Colonic mucosa (tissue), 4 donors: Measurements from ENCODE around the gene HDAC1. TPM values are rescaled to one million over a fixed set of nuclear protein-coding genes. Genes with fewer than 3 reads are reported as not detected.

Source experiments
- DNase-seq: peaks from one replicate; pipeline ENCODE4 v3.0.0-alpha.2; 2020
- H3K27ac ChIP-seq: fragments of 200-600 bp; one replicate; pipeline ENCODE4 v1.8.0; 2021
- H3K27me3 ChIP-seq: fragments of 200-600 bp; one replicate; pipeline ENCODE4 v1.8.0; 2021
- H3K36me3 ChIP-seq: fragments of 200-600 bp; one replicate; pipeline ENCODE4 v1.8.0; 2021
- H3K4me1 ChIP-seq: fragments of 200-600 bp; one replicate; pipeline ENCODE4 v1.8.0; 2021; ENCODE audit warnings: mild to moderate bottlenecking
- H3K4me3 ChIP-seq: fragments of 200-600 bp; one replicate; pipeline ENCODE4 v1.8.0; 2021
- H3K9ac ChIP-seq, 2 donors: one replicate each; pipeline ENCODE4 v1.7.0; 2013; ENCODE audit warnings: control low read depth in 2 of 2, low read depth in 2 of 2, low read length in 2 of 2
- H3K9me3 ChIP-seq: fragments of 200-600 bp; one replicate; pipeline ENCODE4 v1.8.0; 2021
- intact Hi-C: fragments of 100-400 bp; cut with DNase I; formaldehyde crosslinking; loops from one replicate; pipeline ENCODE4 v1.14.1; 2022
- total RNA-seq, 2 donors: library from RNA; stranded (reverse); fragmentation: NEBNext Ultra II Directional in 1 of 2; extraction: Animal tissue kit (Norgen Biotek cat#: 25700) in 1 of 2; gene quantifications; one replicate each; pipeline ENCODE4 v1.2.1, GENCODE V29; 2021
- TF ChIP-seq, protein P1 (sequence below): fragments of 200-600 bp; IDR thresholded peaks from one replicate; pipeline ENCODE4 v1.8.0; 2022; ENCODE audit warnings: antibody characterized with exemption, mild to moderate bottlenecking
- donor health status: healthy.
- donor health status: DM: no; HTN: no; CAD: no.
- donor health status: DM: no; HTN: no; CAD: no.

Gene HDAC1
- total RNA-seq, 2 donors from 2014 or later, result 226 to 291 TPM

DNA sequence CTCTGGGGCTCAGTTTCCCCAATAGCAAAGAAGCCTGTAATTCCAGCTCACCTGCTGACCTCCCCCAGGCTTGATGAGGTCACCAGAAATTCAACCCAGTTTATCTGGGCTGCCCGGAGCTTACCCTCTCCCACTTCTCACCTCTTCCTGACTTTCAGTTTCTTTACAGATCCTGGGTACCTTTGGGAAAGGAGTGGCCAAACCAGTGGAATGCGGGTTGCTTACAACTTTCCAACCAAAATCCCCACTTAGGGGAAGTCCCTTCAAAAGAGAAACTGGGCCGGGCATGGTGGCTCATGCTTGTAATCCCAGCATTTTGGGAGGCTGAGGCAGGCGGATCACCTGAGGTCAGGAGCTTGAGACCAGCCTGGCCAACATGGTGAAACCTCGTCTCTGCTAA, 50.1 kb downstream of the HDAC1 start:
- Histone ChIP-seq H3K36me3 (no peaks in the 10 kb centered on the region), H3K27me3 (no peaks in the 10 kb centered on the region), H3K4me1 (peaks cover 14% of the 10 kb centered on the region), H3K27ac (no peak overlapping the region), H3K4me3 (no peak overlapping the region), H3K9ac (no peak overlapping the region), H3K9me3 (no peaks in the 10 kb centered on the region)
- intact Hi-C loops, result no loop called here
- DNase-seq, result no peak
- TF ChIP-seq, protein P1, sequence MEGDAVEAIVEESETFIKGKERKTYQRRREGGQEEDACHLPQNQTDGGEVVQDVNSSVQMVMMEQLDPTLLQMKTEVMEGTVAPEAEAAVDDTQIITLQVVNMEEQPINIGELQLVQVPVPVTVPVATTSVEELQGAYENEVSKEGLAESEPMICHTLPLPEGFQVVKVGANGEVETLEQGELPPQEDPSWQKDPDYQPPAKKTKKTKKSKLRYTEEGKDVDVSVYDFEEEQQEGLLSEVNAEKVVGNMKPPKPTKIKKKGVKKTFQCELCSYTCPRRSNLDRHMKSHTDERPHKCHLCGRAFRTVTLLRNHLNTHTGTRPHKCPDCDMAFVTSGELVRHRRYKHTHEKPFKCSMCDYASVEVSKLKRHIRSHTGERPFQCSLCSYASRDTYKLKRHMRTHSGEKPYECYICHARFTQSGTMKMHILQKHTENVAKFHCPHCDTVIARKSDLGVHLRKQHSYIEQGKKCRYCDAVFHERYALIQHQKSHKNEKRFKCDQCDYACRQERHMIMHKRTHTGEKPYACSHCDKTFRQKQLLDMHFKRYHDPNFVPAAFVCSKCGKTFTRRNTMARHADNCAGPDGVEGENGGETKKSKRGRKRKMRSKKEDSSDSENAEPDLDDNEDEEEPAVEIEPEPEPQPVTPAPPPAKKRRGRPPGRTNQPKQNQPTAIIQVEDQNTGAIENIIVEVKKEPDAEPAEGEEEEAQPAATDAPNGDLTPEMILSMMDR, result no peak

DNA sequence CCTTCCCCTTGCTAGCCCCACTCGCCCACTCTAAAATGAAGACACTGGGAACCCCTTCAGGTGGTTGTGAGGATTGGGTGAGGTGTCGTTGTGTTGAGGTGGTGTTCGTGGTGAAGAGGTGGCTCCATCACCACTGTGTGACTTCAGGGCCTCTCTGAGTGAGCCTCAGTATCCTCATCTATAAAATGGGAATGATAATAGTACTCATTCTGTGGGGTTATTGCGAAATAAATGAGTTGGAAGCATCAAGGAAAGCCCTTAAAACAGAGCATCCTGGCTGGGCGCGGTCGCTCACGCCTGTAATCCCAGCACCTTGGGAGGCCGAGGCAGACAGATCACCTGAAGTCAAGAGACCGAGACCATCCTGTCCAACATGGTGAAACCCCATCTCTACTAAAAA, 50.8 kb downstream of the HDAC1 start:
- DNase-seq, result no peak

DNA sequence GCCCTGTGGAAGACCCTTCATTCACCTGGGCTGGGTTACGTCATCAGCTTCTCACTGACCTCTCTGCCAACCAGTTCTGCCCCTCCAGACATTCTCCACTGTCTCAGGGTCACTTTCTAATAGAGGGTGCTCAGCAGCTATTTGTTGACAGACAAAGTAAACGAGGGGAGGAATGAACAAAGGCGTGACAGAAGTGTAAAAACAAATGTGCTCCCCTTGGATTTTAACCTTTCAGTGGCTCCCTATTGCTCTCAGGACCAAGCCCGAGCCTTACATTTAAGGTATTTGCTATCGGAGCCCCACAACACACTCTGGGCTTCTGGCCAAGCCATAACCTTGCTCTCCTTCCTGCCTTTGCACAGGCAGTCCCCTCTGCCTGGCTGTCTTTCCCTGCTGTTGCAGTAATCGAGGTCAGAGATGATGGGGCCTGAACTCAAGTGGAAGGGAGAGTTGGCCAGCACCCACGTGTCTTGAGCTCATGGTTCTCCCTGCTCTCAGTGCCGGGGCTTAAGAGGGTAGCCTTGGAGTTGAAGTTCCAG, 53.5 kb downstream of the HDAC1 start:
- Histone ChIP-seq H3K9ac (no peak overlapping the region), H3K9me3 (no peaks in the 10 kb centered on the region), H3K36me3 (no peaks in the 10 kb centered on the region), H3K4me1 (no peaks in the 10 kb centered on the region), H3K27me3 (no peaks in the 10 kb centered on the region), H3K27ac (no peak overlapping the region), H3K4me3 (no peak overlapping the region)
- intact Hi-C loops, result no loop called here
- TF ChIP-seq, protein P1, result no peak
- no peak for DNase-seq

More for the DNA sequence above, 50.8 kb downstream of the HDAC1 start:
- TF ChIP-seq, protein P1, result no peak
- no peak overlapping the region for H3K4me3 ChIP-seq
- H3K27ac ChIP-seq, result no peak overlapping the region
- no peaks in the 10 kb centered on the region for H3K36me3 ChIP-seq
- no peaks in the 10 kb centered on the region for H3K27me3 ChIP-seq
- H3K9ac ChIP-seq, result peak overlapping the region in 1 of 2 donors; percentile 8
- H3K4me1 ChIP-seq, result peaks cover 12% of the 10 kb centered on the region
- H3K9me3 ChIP-seq, result no peaks in the 10 kb centered on the region
- intact Hi-C loops, result no loop called here

DNA sequence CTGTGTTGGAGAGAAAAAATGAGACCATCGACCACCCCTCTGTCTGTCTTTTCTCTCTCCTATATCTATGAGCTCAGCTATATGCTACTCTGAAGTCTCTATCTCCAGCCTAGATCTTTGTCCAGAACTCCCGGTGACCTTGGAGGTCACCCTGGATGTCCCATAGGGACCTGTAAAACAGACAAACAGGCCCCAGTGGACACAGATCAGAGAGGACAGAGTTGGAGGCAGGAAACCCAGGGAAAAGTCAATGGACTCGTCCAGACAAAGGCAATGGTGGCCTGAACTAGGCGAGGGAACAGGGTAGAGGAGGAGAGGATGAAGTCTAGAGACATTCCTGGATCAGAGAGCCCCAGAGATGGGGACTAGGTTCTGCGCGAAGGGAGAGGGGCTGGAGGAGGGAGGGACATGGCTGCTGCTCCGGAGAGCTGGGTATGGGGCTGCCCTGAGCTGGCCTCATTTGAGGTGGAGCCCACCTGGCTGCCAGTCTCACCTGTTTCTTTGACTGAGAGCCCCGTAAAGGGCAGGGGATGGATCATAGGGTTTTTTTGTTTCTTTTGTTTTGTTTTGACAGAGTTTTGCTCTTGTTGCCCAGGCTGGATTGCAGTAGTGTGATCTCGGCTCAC, 54.8 kb downstream of the HDAC1 start:
- Histone ChIP-seq H3K9ac (no peak overlapping the region), H3K9me3 (no peaks in the 10 kb centered on the region), H3K4me1 (no peaks in the 10 kb centered on the region), H3K36me3 (no peaks in the 10 kb centered on the region), H3K27me3 (no peaks in the 10 kb centered on the region), H3K4me3 (no peak overlapping the region), H3K27ac (no peak overlapping the region)
- TF ChIP-seq, protein P1, result no peak
- DNase-seq, result no peak
- intact Hi-C loops, result no loop called here

DNA sequence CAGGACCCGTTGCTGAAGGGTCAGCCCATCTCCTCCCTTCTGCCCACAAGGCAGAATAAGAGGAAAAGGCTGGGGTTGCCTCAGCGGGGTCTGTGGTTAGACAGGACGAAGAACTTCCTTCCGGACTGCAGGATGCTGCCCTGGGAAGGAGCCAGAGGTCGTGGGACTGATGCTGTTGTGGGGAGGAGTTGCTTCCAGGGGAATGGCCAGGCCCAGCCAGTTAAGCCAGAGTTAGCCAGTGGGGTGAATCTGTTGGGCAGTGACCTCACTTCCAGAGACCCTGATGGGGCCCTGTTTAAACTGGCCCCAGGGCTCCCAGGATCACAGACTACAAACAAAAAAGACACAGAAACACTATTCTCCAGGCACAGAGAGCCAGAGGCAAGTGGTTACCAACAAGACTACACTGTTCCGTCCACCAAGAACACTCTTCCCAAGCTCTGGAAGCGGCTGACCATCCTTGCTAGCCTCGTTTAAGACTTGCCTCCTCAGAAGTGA, 57.4 kb downstream of the HDAC1 start:
- Histone ChIP-seq H3K36me3 (no peaks in the 10 kb centered on the region), H3K9ac (no peak overlapping the region), H3K9me3 (no peaks in the 10 kb centered on the region), H3K27ac (no peak overlapping the region), H3K4me3 (no peak overlapping the region), H3K27me3 (no peaks in the 10 kb centered on the region), H3K4me1 (peaks cover 3% of the 10 kb centered on the region)
- TF ChIP-seq, protein P1, result no peak
- no peak for DNase-seq
- intact Hi-C loops, result no loop called here
